DND-41 (cell line): Measurements from ENCODE around the gene GSG1L.

Experiments used
- ATAC-seq: fragments of 200-7000 bp; cut with Tn5 transposase; 3 replicates; pipeline ENCODE4 v1.9.1; 2021; ENCODE audit warnings: low read depth; ENCODE audit not compliant: insufficient read depth
- DNase-seq: peaks from one replicate; pipeline ENCODE4 v3.0.0-alpha.2; 2020
- H2AFZ ChIP-seq: 2 replicates; pipeline ENCODE4 v1.6.0; 2012; ENCODE audit warnings: low read depth, low read length
- H3K27ac ChIP-seq: 2 replicates; pipeline ENCODE4 v1.5.1; 2012; ENCODE audit warnings: low read length, inconsistent platforms
- H3K27me3 ChIP-seq: fragments of 200-600 bp; sonication (generic); 2 replicates; pipeline ENCODE4 v1.6.0; 2012; ENCODE audit warnings: low read length, mild to moderate bottlenecking, inconsistent platforms; ENCODE audit not compliant: insufficient read depth, poor library complexity
- H3K36me3 ChIP-seq: 2 replicates; pipeline ENCODE4 v1.5.1; 2012; ENCODE audit warnings: low read length, inconsistent platforms; ENCODE audit not compliant: insufficient read depth
- H3K4me1 ChIP-seq: 2 replicates; pipeline ENCODE4 v1.5.1; 2012; ENCODE audit warnings: mild to moderate bottlenecking, low read length; ENCODE audit not compliant: insufficient read depth
- H3K4me2 ChIP-seq: 2 replicates; pipeline ENCODE4 v1.6.0; 2012; ENCODE audit warnings: mild to moderate bottlenecking, moderate library complexity, low read length, inconsistent platforms; ENCODE audit not compliant: insufficient read depth
- H3K4me3 ChIP-seq, 2 experiments: fragments of 200-600 bp in 1 of 2; shearing (Covaris generic) in 1 of 2; 2 replicates each; pipeline ENCODE4 v1.5.1; 2012 to 2016; ENCODE audit warnings: inconsistent platforms in 2 of 2, low read length in 2 of 2, mild to moderate bottlenecking in 2 of 2, low read depth in 1 of 2, moderate library complexity in 1 of 2
- H3K79me2 ChIP-seq: 2 replicates; pipeline ENCODE4 v1.6.0; 2012; ENCODE audit warnings: low read length, inconsistent platforms; ENCODE audit not compliant: insufficient read depth
- H3K9ac ChIP-seq: 2 replicates; pipeline ENCODE4 v1.6.0; 2012; ENCODE audit warnings: low read depth, mild to moderate bottlenecking, inconsistent platforms, low read length, moderate library complexity
- H3K9me3 ChIP-seq: 2 replicates; pipeline ENCODE4 v1.5.1; 2012; ENCODE audit warnings: low read length, moderate library complexity, mild to moderate bottlenecking, inconsistent platforms; ENCODE audit not compliant: insufficient read depth, severe bottlenecking
- H4K20me1 ChIP-seq: 2 replicates; pipeline ENCODE4 v1.6.0; 2012; ENCODE audit warnings: low read length; ENCODE audit not compliant: insufficient read depth
- CTCF ChIP-seq: IDR thresholded peaks from 2 replicates; pipeline ENCODE4 v1.5.1; 2012; ENCODE audit warnings: borderline replicate concordance, low read length, moderate library complexity, mild to moderate bottlenecking; ENCODE audit not compliant: poor library complexity, severe bottlenecking; ENCODE audit errors: extremely low read depth
- EZH2 ChIP-seq: IDR thresholded peaks from 3 replicates; pipeline ENCODE4 v1.6.1; 2012; ENCODE audit warnings: borderline replicate concordance, low read depth, mild to moderate bottlenecking, moderate library complexity, low read length, inconsistent platforms; ENCODE audit not compliant: severe bottlenecking

The GSG1L gene

DNA sequence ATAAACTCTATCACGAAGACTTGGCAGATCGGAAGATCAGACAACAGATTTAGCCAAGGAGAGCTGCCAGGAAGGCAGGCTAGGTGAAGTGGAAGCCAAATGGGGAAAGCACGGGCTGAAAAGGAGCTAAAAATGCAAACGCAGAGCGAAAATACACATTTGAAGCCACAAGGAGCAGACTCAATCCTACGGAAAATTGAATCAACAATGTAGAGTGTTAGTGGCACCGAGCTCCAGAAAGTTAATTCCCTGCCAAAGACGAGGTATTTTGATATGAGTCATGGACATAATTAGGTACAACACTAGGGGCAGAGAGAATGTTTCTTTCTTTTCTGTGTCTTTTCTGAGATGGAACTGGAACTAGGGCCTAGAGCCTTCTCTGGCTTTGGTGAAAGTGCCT, 20.7 kb downstream of the GSG1L start:
- H3K9ac ChIP-seq: no peak overlapping the region
- H4K20me1 ChIP-seq: no peaks in the 10 kb centered on the region
- no peaks in the 10 kb centered on the region for H3K27me3 ChIP-seq
- TF ChIP-seq CTCF (no peak), EZH2 (no peak)
- no peaks in the 10 kb centered on the region for H3K79me2 ChIP-seq
- H3K4me3 ChIP-seq: no peak overlapping the region
- H3K4me2 ChIP-seq: no peak overlapping the region
- DNase-seq (no peak), ATAC-seq (no peak)
- H3K36me3 ChIP-seq: no peaks in the 10 kb centered on the region
- H3K4me1 ChIP-seq: no peaks in the 10 kb centered on the region
- H3K27ac ChIP-seq: no peak overlapping the region
- H2AFZ ChIP-seq: no peak overlapping the region
- no peaks in the 10 kb centered on the region for H3K9me3 ChIP-seq

DNA sequence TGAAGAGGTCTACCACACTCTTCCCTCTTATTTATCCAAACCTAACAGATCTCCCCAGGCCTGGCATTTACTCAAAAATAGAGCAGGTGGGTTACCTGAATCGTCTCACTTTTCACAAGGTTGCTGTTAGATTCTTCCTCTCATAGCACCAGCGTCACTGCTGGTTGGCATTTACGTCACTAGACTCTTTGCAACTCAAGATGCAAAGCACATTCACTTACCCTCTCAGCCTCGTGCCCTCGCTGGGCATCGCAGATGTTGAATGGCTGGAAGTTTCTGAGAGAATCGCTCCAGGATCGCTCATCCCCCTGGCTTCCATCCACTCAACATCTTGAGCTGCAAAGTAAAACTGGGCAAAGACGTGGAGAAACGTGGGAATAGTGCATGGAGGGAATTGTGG, 21.9 kb downstream of the GSG1L start:
- Histone ChIP-seq H3K27ac (no peak overlapping the region), H4K20me1 (no peaks in the 10 kb centered on the region), H3K4me1 (no peaks in the 10 kb centered on the region), H3K79me2 (no peaks in the 10 kb centered on the region), H3K4me2 (no peak overlapping the region), H3K36me3 (no peaks in the 10 kb centered on the region), H2AFZ (no peak overlapping the region), H3K27me3 (no peaks in the 10 kb centered on the region), H3K4me3 (no peak overlapping the region), H3K9ac (no peak overlapping the region), H3K9me3 (no peaks in the 10 kb centered on the region)
- DNase-seq (no peak), ATAC-seq (no peak)
- TF ChIP-seq CTCF (no peak), EZH2 (no peak)

DNA sequence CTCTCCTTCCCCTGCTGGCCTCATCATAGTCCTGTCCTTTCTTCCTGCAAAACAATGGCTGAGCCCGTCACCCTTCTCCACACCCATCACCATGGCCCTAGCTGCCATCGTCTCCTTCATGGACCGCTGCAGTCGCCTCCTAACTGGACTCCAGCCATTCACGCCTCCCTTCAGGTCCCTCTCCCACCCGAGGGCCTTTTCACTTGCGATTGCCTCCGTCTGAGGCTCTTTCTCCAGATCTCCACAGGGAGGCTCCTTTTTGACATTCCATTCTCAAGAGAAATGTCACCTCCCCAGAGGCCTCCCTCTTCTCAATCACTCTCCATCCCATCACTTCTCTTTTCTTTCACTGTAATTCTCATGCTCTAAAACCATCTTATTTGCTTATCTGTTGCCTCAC, 23.5 kb downstream of the GSG1L start:
- TF ChIP-seq EZH2 (no peak), CTCF (no peak)

DNA sequence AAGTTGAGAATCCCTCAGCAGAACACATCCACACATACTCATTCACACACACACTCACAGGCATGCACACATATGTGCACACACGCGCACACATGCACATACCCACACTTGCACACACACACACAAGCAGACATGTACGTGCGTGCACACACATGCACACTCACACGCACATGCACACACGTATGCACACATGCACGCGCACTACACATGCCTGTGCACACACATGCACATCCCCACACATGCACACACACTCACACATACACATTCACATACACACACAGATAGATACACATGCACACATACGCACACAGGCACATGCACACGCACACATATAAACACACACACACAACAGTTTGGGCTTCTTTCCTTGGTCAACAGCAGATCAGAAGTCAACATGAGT, 24.0 kb downstream of the GSG1L start:
- Histone ChIP-seq H3K9me3 (no peaks in the 10 kb centered on the region), H3K27me3 (no peaks in the 10 kb centered on the region), H3K4me1 (no peaks in the 10 kb centered on the region), H3K9ac (no peak overlapping the region), H3K27ac (no peak overlapping the region), H3K36me3 (no peaks in the 10 kb centered on the region), H3K79me2 (no peaks in the 10 kb centered on the region), H2AFZ (no peak overlapping the region), H3K4me2 (no peak overlapping the region), H3K4me3 (no peak overlapping the region), H4K20me1 (no peaks in the 10 kb centered on the region)
- ATAC-seq: no peak
- TF ChIP-seq EZH2 (no peak), CTCF (no peak)
- DNase-seq: no peak

More for the DNA sequence above, 23.5 kb downstream of the GSG1L start:
- H4K20me1 ChIP-seq: no peaks in the 10 kb centered on the region
- H3K9ac ChIP-seq: no peak overlapping the region
- ATAC-seq (no peak), DNase-seq (no peak)
- H3K4me1 ChIP-seq: no peaks in the 10 kb centered on the region
- no peak overlapping the region for H3K4me2 ChIP-seq
- H3K27me3 ChIP-seq: no peaks in the 10 kb centered on the region
- no peaks in the 10 kb centered on the region for H3K79me2 ChIP-seq
- no peak overlapping the region for H3K4me3 ChIP-seq
- no peak overlapping the region for H2AFZ ChIP-seq
- H3K9me3 ChIP-seq: no peaks in the 10 kb centered on the region
- H3K36me3 ChIP-seq: no peaks in the 10 kb centered on the region
- no peak overlapping the region for H3K27ac ChIP-seq
